Stimulated activated naive CD4-positive, alpha-beta T cell treated with Interleukin-2 at 50 U/mL for 16 hours (primary cell): ENCODE measurements around the gene MRPL49.
"Not testable (repeated sequence)": the region's sequence is repeated elsewhere in the genome, so short reads cannot be mapped to it uniquely, and the experiment has no call there.

Experiments used
- DNase-seq: peaks from one replicate; lab custom pipeline; 2025; lab: John Stamatoyannopoulos, UW

The MRPL49 gene

GRCh38 chr11:65132988-65133700, 11.0 kb downstream of the MRPL49 start:
- DNase-seq: peak; percentile 40

GRCh38 chr11:65133724-65134123, 11.6 kb downstream of the MRPL49 start:
- DNase-seq: peak; percentile 6

GRCh38 chr11:65134240-65134951, 12.3 kb downstream of the MRPL49 start, which contains the start of gene SYVN1:
Gene SYVN1 (minus strand): TSS chr11:65134519. CDS start chr11:65133601, 918 bp downstream.
- peak; percentile 92 for DNase-seq

- peak; percentile 80 for DNase-seq
Observed at GRCh38 chr11:65134952-65135632, 13.0 kb downstream of the MRPL49 start.

GRCh38 chr11:65135633-65136145, 13.6 kb downstream of the MRPL49 start:
- DNase-seq: no peak

- DNase-seq: no peak
Observed at GRCh38 chr11:65136515-65137096, 14.5 kb downstream of the MRPL49 start.

- no peak for DNase-seq
Observed at GRCh38 chr11:65141896-65142494, 19.9 kb downstream of the MRPL49 start.

- no peak for DNase-seq
Observed at GRCh38 chr11:65147352-65148075, 25.4 kb downstream of the MRPL49 start.

- no peak for DNase-seq
Observed at GRCh38 chr11:65148657-65149056, 26.5 kb downstream of the MRPL49 start.

GRCh38 chr11:65150131-65150508, 28.0 kb downstream of the MRPL49 start:
- DNase-seq: not testable (repeated sequence)

- no peak for DNase-seq
Observed at GRCh38 chr11:65150509-65151299, 28.6 kb downstream of the MRPL49 start.

GRCh38 chr11:65151331-65151899, 29.3 kb downstream of the MRPL49 start:
- no peak for DNase-seq

GRCh38 chr11:65152122-65152521, 30.0 kb downstream of the MRPL49 start:
- no peak for DNase-seq

- no peak for DNase-seq
Observed at GRCh38 chr11:65156256-65156655, 34.1 kb downstream of the MRPL49 start.

- no peak for DNase-seq
Observed at GRCh38 chr11:65156926-65157325, 34.8 kb downstream of the MRPL49 start.

- DNase-seq: no peak
Observed at GRCh38 chr11:65157336-65157735, 35.2 kb downstream of the MRPL49 start.

- DNase-seq: no peak
Observed at GRCh38 chr11:65159012-65159411, 36.9 kb downstream of the MRPL49 start.

- no peak for DNase-seq
Observed at GRCh38 chr11:65160643-65161042, 38.5 kb downstream of the MRPL49 start.

GRCh38 chr11:65163684-65164083, 41.6 kb downstream of the MRPL49 start:
- DNase-seq: no peak
